Psoas muscle (tissue), 8 donors: ENCODE data around the gene CBFB. TPM values are rescaled to one million over a fixed set of nuclear protein-coding genes. Genes with fewer than 3 reads are reported as not detected.

ENCODE experiments used
- ATAC-seq, 4 donors: fragments of 200-7000 bp; cut with Tn5 transposase; one replicate each; pipeline ENCODE4 v1.9.1; 2020; ENCODE audit warnings: moderate library complexity in 3 of 4, mild to moderate bottlenecking in 2 of 4
- DNase-seq, 2 donors: peaks; one replicate each; pipeline ENCODE4 v3.0.0-alpha.2; 2020
- H3K27ac ChIP-seq: fragments of 200-600 bp; one replicate; pipeline ENCODE4 v1.8.0; 2022
- H3K27me3 ChIP-seq, 3 donors: fragments of 200-600 bp in 1 of 3; one replicate each; pipeline versions ENCODE4 v1.6.1 to v1.8.0; 2013 to 2022; ENCODE audit warnings: low read length in 2 of 3, mild to moderate bottlenecking in 2 of 3, moderate library complexity in 1 of 3; ENCODE audit not compliant: insufficient read depth in 3 of 3
- H3K36me3 ChIP-seq, 2 donors: fragments of 200-600 bp in 1 of 2; one replicate each; pipeline versions ENCODE4 v1.6.1 to v1.8.0; 2013 to 2022; ENCODE audit warnings: low read depth in 1 of 2, mild to moderate bottlenecking in 1 of 2, moderate library complexity in 1 of 2; ENCODE audit not compliant: insufficient read depth in 1 of 2
- H3K4me1 ChIP-seq: fragments of 200-600 bp; one replicate; pipeline ENCODE4 v1.8.0; 2022
- H3K4me3 ChIP-seq: fragments of 200-600 bp; one replicate; pipeline ENCODE4 v1.8.0; 2022; ENCODE audit warnings: mild to moderate bottlenecking
- H3K9me3 ChIP-seq: fragments of 200-600 bp; one replicate; pipeline ENCODE4 v1.8.0; 2022
- WGBS, 3 donors: extraction: QIAGEN DNeasy Blood & Tissue Kit; methylation state at CpG; one replicate each; pipeline versions ENCODE4 v1.1.6 to v1.1.7; 2013; 5-methylcytosine and 5-hydroxymethylcytosine counted together
- intact Hi-C, 2 donors: fragments of 100-400 bp; cut with DNase I; formaldehyde crosslinking; loops; one replicate each; pipeline versions ENCODE4 v1.11.0 to v1.14.2; 2022
- polyA plus RNA-seq, 3 donors: library from polyadenylated mRNA; stranded (reverse); fragments of 200-250 nt; gene quantifications; one replicate each; pipeline ENCODE4 v1.2.3, GENCODE V29; 2013
- total RNA-seq, 4 donors: library from RNA; stranded (reverse); fragmentation: NEBNext Ultra II Directional in 2 of 4; extraction: Animal tissue kit (Norgen Biotek cat#: 25700) in 2 of 4; gene quantifications; one replicate each; pipeline versions ENCODE4 v1.2.1 to v1.2.4, GENCODE V29; 2021 to 2023
- TF ChIP-seq, protein P1 (sequence below): fragments of 200-600 bp; IDR thresholded peaks from one replicate; pipeline ENCODE4 v1.8.0; 2022; ENCODE audit warnings: antibody characterized with exemption
- donor health status: healthy with polysubstance abuse.
- donor health status: DM: no; HTN: no; CAD: no; lungs with moderate emphysema.
- donor health status: Bipolar disorder and iron deficiency.
- donor health status: healthy.
- donor health status: DM: yes; HTN: yes; CAD: no.
- donor health status: DM: no; HTN: no; CAD: no.
- donor health status: DM: no; HTN: no; CAD: no.
- donor health status: DM: yes; HTN: yes; CAD: no.

Gene CBFB
- total and polyA plus RNA-seq, 7 donors: 24.3 to 66.1 (median 51.4) TPM

DNA sequence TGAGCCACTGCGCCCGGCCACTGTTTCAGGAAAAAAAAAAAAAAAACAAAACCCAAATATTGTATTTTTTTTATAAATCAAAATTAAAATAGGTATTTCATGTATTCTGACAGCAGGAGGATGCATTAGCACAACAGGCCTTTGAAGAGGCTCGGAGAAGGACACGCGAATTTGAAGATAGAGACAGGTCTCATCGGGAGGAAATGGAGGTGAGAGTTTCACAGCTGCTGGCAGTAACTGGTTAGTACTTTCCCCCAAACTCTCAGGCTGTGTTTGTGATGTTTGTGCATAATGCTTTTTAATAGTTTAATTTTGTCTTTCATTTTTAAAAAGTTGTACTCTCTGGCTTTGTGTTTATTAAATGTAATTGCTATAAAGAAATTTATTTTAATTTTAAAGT lies 53.2 kb downstream of the CBFB start:
- intact Hi-C loops: no loop called here
- no peak overlapping the region for H3K27ac ChIP-seq
- no peak overlapping the region for H3K4me3 ChIP-seq
- H3K27me3 ChIP-seq: no peaks in the 10 kb centered on the region
- ATAC-seq (no peak), DNase-seq (no peak)
- H3K4me1 ChIP-seq: peaks cover 21% of the 10 kb centered on the region
- peaks cover 0 to 15% of the 10 kb centered on the region in 2 donors for H3K36me3 ChIP-seq
- 88 to 96% (median 91%) methylated on average over 6 of the region's 6 CpGs for WGBS, 3 donors
- TF ChIP-seq, protein P1, sequence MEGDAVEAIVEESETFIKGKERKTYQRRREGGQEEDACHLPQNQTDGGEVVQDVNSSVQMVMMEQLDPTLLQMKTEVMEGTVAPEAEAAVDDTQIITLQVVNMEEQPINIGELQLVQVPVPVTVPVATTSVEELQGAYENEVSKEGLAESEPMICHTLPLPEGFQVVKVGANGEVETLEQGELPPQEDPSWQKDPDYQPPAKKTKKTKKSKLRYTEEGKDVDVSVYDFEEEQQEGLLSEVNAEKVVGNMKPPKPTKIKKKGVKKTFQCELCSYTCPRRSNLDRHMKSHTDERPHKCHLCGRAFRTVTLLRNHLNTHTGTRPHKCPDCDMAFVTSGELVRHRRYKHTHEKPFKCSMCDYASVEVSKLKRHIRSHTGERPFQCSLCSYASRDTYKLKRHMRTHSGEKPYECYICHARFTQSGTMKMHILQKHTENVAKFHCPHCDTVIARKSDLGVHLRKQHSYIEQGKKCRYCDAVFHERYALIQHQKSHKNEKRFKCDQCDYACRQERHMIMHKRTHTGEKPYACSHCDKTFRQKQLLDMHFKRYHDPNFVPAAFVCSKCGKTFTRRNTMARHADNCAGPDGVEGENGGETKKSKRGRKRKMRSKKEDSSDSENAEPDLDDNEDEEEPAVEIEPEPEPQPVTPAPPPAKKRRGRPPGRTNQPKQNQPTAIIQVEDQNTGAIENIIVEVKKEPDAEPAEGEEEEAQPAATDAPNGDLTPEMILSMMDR: no peak
- no peaks in the 10 kb centered on the region for H3K9me3 ChIP-seq

DNA sequence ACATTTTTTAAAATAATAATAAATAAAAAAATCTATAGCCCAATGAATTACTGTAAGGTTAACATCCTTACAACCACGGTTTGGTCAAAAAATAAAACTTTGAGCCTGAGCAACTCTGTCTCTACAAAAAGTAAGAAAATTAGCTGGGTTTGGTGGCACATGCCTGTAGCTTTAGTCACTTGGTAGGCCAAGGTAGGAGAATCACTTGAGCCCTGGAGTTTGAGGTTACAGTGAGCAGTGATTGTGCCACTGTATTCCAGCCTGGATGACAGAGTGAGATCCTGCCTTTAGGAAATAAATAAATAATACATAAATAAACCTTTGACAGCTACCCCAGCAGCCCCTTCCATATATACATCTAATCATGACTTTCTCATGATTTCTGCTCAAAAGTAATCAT lies 53.9 kb downstream of the CBFB start:
- Histone ChIP-seq H3K4me3 (no peak overlapping the region), H3K4me1 (peaks cover 29% of the 10 kb centered on the region), H3K27ac (peak overlapping the region; percentile 17), H3K36me3 (peaks cover 0 to 15% of the 10 kb centered on the region in 2 donors), H3K27me3 (no peaks in the 10 kb centered on the region), H3K9me3 (no peaks in the 10 kb centered on the region)
- WGBS, 3 donors: 88 to 95% (median 91%) methylated on average over 1 of the region's 1 CpG
- TF ChIP-seq, protein P1: no peak
- intact Hi-C loops: no loop called here
- ATAC-seq: peak in 1 of 4 donors; percentile 49
- no peak for DNase-seq

DNA sequence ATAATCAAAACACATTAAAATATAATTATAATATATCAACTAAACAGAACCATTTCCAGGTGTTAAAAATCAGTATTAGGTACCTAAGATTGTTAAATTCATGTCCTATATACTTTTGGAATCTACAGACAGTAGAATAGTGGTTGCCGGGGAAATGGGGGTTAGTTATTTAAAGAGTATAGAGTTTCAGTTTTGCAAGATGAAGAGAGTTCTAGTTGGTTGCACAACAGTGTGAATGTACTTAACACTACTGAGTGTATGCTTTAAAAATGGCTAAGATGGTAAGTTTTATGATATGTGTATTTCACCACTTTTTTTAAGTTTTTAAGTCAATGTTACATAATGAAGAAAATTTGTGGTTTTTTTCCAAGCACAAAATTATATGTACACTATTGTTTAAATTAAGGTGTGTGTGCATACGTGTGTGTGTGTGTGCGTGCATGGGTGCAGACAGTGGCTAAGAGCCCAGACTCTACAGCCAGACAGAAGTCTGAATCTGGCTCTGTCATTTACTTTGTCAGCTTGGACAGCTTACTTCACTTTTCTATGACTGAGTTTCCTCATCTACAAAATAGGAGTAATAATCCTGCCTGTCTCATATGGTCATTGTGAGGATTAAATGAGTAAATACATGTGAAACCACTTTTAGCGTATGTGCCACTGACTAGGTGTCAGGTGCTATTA lies 55.5 kb downstream of the CBFB start:
- Histone ChIP-seq H3K4me3 (no peak overlapping the region), H3K27ac (peak overlapping the region; percentile 37), H3K36me3 (peaks cover 0 to 15% of the 10 kb centered on the region in 2 donors), H3K4me1 (peaks cover 37% of the 10 kb centered on the region), H3K27me3 (no peaks in the 10 kb centered on the region), H3K9me3 (no peaks in the 10 kb centered on the region)
- ATAC-seq (peak in 2 of 4 donors; percentile 70 to 74), DNase-seq (no peak)
- TF ChIP-seq, protein P1: no peak
- intact Hi-C loops: no loop called here
- 72 to 86% (median 74%) methylated on average over 4 of the region's 4 CpGs for WGBS, 3 donors

DNA sequence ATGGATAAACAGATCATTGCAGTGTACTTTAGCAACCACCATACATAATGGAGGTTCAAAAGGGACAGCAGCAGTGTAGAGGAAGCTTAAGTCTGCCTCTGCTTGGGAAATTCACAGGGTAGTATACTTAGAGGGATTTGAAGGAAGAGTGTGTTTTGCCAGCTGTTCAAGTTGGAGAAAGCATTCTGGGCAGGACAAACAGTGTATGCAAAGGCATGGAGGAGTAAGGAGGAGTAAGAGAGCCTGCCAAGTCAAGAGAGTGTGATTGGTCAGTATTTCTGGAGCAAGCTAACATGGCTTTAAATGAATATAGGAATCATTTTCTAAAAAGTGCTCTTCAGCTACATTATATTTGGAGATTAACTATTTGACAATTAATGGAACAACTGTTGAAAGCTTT lies 57.9 kb downstream of the CBFB start:
- ATAC-seq: peak; percentile 61 to 88 (median 83)

More for the DNA sequence above, 57.9 kb downstream of the CBFB start:
- Histone ChIP-seq H3K4me1 (peaks cover 37% of the 10 kb centered on the region), H3K27me3 (no peaks in the 10 kb centered on the region), H3K9me3 (no peaks in the 10 kb centered on the region), H3K36me3 (peaks cover 0 to 15% of the 10 kb centered on the region in 2 donors), H3K4me3 (no peak overlapping the region), H3K27ac (peak overlapping the region; percentile 57)
- TF ChIP-seq, protein P1: no peak
- no peak for DNase-seq
- intact Hi-C loops: no loop called here
